ENCODE measurements around the gene SNRNP48.

SNRNP48 gene

DNA sequence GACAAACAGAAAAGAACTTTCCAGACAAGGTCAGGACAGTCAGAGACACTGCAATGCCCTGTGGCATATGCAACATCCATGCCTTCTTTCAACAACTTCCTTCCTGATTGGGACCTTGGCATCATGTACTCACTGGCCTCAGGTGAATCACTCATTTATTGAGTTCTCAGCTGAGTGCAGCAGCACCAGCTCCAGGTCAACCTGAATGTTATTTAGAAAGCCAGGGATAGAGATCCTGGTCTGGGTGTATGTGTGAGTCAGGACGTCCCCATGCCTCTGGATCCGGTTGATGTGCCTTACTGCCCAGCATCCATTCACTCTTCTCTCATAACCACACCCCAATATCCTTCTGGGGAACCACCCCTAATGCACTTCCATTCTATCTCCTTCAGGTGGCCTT, 54.4 kb downstream of the SNRNP48 start:
- no peak for DNase-seq (ENCODE audit: low spot score)

DNA sequence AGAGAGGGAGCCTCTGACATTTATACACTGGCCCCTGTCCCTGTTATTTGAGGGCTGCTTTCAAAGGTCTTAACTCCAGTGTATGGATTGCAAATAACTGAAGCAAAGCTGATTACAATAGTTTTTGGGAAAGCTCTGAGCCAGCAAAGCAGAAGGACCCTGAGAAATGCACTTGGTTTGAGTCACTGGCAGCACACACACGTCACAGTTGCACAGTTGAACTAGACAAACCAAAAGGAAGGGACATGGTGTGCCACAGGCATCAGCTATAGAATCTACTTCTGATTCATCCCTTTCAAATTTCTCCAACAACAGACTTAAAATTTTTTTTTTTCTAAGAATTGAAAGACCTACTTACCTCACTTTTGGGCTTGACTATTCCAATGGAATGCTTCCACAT, 56.4 kb downstream of the SNRNP48 start:
- DNase-seq (ENCODE audit: low spot score): no peak

DNA sequence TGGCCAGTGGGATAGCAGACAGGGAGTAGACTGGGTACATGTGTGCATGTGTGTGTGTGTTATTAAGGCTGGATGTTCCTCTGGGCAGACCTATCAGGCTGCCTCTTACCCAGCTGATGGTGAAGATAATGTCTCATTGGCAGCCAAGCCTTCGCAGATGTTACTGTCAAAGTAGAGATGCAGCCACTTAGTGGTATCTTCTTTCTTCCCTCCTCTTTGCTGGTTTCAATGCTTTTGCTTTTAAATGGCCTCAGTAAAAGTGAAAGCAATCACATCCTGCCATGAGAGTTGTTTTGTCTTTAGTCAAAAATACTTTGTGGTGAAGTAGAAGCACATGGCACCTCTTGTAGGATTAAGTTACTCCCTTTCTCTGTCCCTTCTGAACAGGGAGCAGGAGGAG, 57.5 kb downstream of the SNRNP48 start:
- no peak for DNase-seq (ENCODE audit: low spot score)

DNA sequence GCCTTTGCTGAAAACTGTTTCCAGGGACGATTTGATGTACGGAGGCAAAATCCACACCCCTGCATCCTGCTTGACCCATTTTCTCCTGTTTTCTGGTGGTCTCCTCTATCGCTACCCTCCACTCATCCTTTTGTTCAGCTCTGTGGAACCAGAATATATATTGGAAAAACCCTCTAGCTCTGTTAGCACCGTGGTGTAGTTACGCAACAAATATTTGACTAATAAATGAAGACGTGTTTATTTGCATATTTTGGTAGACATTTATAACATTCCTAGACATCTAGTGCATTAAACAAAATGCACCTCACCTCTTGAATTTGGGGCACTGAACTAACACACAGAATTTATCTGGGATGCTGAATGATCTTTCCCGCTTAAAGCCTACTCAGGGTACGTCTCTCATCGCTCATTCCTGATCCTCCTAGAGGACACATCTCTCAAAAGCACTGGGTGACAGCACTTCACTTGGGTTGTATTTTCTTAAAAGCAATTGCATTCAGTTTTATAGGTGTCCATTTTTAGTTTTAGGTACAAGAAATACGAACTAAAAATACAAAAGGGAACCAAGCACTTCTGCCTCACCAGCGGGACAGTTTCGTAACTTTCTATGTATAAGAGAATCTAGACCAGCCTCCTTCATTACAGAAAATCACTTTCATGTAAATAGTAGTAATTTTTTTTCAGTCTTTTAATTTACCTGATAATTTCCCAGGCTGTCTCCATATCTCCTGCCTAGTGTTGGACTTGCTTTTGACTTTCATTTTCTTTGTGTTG, 59.2 kb downstream of the SNRNP48 start:
- DNase-seq (ENCODE audit: low spot score): no peak

DNA sequence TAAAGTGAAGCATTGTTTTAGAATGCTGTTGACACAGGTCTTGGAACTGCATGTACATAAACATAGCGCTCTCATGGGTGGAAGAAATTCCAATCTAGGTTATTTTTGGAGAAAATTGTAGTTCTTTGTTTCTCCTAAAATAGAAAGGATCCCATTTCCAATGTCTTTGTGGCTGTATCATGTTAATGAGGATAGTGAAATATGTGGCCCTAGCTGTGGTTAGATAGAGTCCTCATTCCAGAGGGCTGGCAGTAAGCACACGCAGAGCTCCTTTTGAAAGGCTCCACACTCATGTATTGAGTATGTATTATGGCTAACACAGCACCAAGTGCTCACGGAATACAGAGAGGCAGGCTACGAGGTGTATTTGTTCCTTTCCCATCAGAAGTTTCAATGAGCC, 60.9 kb downstream of the SNRNP48 start:
- DNase-seq (ENCODE audit: low spot score): peak; percentile 29

DNA sequence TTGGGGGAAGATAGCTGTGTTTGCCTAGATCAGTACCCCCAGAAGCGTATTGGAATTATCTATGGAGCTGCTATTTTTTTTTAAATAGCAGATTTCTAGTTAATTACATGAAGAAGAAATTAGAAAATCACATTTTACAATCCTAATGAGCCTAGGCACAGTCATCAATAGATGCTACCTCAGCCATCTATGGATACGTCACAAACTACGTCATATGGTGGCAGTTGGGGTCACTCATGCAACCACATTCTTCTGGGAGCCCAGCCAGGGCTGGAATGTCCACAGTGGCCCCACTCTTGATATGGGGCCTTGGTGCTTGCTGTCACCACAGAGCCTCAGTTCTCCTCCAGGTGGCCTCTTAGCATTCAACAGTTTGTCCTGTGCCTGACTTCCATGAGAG, 63.0 kb downstream of the SNRNP48 start:
- DNase-seq (ENCODE audit: low spot score): no peak

DNA sequence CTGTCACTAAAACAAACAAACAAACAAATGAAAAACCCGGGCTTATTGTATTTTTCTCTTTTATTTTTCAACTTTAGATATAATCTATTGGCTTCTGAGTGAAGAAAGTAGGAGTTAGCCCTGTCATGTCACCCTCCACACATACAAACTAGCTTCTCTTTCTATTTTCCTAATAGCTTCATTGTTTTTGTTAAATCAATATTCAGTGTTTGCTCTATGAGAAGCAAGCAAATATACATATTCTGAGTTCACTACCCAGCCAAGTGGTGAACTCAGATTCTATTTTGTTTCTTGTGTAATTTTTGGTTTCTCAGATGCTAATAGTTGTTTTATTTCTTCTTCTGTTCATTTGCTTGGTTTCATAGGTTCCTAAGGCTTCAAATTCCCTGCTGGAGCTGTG, 66.4 kb downstream of the SNRNP48 start:
- no peak for DNase-seq (ENCODE audit: low spot score)

DNA sequence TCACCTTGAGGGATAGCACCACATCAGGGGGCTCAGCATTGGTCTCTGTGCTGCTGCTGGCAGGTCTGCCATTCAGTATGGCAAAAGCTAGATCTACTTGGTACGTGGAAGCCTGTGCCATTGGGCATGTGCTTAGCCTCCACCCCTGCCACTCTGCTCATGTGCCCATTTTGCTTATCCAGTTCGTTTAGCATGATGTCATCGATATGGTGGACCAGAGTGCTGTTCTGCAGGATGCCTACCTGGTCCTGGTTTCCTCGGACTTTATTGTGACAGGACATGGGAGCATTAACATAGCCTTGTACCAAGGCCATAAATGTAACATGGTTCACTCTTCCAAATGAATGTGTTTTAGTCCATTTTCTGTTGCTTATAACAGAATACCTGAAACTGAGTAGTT, 68.5 kb downstream of the SNRNP48 start:
- no peak for DNase-seq (ENCODE audit: low spot score)

DNA sequence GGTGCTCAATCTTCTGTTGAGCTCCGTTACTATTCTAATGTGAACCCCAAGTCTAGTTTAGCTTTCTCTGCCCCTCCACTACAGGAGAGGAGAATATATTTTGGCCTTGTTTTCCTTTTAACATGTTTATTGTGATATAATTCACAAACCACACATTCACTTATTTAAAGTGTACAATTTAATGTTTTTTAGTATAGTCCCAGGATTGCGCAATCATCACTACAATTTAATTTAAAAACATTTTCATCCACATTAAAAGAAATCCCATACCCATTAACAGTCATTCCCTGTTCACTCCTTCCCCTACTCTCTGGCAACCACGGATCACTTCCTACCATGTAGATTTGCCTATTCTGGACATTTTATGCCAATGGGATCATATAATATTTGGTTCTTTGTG, 71.4 kb downstream of the SNRNP48 start:
- no peak for DNase-seq (ENCODE audit: low spot score)

Measured in hepatic stellate cell (primary cell).